GM18861 (cell line): ENCODE measurements around the gene MYOCD.
A peak's percentile ranks its signal among the peaks of the same experiment; 100 is the strongest.

Experiments used
- ATAC-seq: cut with Tn5 transposase; IDR thresholded peaks from one replicate; pipeline ENCODE4 v1.9.1; 2021; ENCODE audit not compliant: unreplicated experiment

MYOCD gene

DNA sequence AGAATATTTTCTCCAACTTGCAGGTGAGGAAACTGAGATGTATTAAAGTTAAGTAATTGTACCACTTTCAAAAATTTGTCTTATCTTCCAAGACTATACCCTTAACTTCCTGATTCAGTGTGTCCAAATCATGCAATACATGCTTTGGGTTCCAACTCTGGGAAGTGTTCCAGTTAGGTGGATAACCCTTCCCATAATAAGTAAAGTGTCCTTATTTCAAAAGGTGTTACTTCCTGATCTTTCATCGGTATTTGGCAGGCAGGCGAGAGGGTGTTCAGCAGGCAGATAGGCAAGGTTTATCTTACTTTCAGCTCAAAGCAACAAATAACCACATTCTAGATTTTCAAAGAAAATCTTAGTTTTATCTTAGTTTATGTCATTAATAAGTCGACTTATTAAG is 77.4 kb downstream of the MYOCD start:
- ATAC-seq, result no peak

DNA sequence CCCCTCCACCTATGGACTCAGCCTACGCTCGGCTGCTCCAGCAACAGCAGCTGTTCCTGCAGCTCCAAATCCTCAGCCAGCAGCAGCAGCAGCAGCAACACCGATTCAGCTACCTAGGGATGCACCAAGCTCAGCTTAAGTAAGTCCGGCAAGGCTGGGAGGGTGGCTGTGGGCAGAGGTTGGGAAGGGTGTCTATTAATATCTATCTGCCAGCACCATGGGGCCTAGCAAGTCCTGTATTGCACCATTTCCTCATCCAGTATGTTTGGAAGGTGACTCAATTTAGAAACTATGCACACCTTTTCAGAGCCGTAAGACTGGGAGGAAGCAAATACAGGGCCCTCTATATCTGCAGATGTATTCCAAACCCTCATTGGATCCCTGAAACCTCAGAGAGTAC is 78.6 kb downstream of the MYOCD start:
- ATAC-seq, result no peak

DNA sequence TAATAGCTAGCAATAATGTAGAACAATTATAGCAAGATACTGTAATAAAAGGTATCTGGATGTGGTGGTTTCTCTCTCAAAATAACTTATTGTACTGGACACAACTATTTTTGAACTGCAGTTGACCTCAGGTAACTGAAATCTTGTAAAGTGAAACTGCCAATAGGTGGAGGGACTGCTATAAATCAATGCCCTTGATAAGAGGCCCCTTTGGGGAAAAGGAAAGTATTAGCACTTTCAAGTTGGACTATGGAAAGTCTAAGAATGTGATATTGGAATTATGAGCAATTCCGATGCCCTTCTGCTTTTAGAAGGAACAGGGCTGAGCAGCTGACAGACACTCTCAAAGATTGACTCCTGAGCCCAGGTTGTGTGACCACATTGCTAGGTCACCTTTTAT is 79.1 kb downstream of the MYOCD start:
- no peak for ATAC-seq

DNA sequence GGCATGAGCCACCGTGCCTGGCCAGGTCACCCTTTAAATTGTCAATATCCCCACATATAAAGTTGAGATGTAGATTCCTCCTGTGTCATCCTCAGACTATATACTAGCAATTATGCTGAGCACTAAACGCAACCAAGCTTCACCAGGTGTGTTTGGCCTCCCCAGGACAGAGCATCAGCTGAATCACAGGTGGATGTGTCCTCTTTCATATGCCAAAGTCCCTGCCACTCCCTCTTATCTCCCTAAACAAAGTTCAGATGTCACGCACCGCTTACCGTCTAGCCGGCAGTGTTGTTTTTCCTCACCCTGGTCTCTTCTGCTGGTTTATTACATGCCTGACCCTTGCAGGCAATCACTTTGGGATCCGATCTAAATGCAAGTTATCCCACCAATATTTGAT is 79.8 kb downstream of the MYOCD start:
- ATAC-seq, result no peak

DNA sequence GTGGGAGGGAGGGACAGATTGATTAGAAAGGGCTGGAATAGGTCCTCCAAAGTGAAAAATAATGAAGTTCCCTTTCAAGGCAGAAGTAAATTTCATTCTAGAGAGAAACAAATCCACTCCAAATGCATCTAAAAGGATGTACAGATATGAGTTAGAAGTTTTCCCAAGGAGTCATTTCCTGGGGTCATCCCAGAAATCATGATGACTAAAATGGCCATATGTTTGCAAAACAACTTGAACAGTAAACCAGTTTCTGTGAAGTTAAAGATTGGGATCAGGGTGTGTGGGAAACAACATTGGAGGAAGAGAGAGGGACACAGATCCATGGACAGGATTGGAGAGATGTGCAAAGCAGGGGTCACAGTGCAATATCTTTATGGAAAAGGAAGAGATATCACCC is 91.1 kb downstream of the MYOCD start:
- ATAC-seq, result no peak

DNA sequence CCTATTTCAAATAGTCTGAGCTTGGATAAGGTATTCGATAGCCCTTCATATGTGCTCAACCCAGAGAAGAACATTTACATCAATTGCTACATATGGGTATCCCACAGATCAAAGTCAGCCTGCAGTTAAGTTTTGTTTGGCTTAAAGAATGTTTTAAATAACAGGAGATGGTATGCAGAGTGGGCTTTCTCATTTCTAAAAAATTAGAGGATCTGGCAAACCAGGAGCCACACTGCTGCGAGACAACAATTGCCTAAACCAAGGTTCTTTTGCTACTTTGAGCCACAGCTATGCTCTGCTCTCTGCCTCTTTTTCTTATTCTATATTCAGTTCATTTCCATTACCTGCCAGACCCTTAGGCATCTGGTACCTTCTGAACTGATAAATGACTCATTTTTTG is 93.4 kb downstream of the MYOCD start:
- ATAC-seq, result no peak

DNA sequence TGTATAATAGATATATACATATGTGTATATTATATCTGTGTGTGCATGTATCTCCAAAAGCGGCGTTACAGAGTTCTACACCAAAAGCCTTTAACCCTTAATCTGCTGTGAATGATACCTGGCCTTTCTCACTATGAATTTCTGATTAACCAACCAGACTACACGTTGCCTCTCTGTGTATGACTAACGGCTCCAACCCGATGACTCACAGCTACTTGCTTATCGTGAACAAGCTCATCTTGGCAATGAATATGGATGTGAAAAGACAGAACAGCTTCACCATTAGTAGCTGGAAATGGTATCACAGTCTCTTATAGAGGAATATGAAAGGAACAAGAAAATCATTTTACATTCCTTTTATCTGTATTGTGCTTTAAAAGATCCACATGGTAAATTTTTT is 99.9 kb downstream of the MYOCD start:
- ATAC-seq, result no peak

DNA sequence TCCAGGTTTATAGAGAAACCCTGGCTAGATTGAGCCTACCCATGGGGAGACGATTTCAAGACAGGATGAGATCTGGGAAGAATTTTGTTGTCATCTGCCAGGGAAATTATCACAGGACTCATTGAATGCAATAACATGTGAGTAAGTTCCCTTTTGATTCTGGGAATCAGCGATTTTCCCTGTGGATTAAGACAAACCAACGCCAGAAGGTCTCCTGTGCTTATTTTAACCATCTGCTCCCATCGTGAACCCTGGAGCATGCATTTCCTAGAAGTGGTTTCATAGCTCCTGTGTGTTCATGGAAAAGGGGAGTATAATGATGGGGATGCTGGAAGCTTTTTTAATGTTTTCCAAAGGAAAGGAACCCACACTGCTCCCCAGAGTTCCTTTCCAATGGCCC is 102.6 kb downstream of the MYOCD start:
- ATAC-seq, result no peak

DNA sequence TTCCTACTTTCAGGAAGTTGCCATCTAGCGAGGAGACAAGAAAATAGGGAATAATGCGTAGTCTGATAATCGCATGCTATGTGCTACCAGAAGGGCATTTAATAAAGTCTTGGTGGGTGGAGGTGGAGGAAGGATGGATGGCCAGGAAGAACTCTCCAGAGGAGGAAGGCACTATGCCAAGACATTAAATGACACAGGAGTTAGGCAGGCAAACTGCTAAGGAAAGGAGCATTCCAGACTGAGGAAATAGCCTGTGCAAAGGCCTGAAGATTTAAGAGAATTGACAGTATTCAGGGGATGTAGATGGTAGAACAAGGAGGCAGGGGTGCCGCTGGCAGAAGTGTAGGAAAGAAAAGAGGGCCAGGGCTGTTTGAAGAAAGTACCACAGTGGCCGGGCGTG is 104.3 kb downstream of the MYOCD start:
- ATAC-seq, result no peak

DNA sequence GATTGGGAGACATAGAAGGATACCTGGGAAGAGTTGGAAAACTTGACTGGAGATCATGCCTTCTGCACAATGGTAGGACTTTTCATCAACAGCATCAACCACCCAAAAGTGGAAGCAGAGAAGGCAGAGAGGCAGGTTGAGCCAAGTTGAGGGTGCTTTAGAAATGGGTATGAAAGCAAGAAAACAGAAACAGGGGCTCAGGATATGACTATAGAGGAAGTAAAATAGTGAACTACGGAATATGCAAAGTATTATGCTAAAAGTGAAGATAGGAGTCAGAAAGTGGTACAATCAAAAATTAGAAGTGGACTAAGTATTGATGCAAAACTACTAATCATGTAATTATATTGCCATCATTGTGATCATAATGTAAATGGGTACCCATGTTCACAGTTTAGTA is 107.5 kb downstream of the MYOCD start:
- no peak for ATAC-seq

DNA sequence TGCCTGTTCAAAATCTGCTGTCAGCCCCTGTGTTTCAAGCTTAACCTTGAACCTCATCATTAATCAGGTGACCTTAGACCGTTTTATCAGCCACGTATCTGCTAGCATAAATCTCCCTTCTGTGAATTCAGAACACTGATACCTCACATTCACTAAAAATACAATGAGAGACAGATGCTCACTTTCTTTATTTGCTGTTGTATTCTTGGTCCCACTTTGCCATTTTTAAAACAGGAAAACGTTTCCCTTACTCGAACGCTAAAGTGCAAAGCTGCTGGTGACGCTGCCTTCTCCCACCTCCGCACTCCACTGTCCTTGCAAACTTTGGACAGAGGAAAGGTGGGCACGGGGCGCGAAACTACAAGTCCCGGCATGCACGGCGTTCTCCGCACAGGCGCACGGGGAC is 123.4 kb downstream of the MYOCD start:
- ATAC-seq, result peak; percentile 89

DNA sequence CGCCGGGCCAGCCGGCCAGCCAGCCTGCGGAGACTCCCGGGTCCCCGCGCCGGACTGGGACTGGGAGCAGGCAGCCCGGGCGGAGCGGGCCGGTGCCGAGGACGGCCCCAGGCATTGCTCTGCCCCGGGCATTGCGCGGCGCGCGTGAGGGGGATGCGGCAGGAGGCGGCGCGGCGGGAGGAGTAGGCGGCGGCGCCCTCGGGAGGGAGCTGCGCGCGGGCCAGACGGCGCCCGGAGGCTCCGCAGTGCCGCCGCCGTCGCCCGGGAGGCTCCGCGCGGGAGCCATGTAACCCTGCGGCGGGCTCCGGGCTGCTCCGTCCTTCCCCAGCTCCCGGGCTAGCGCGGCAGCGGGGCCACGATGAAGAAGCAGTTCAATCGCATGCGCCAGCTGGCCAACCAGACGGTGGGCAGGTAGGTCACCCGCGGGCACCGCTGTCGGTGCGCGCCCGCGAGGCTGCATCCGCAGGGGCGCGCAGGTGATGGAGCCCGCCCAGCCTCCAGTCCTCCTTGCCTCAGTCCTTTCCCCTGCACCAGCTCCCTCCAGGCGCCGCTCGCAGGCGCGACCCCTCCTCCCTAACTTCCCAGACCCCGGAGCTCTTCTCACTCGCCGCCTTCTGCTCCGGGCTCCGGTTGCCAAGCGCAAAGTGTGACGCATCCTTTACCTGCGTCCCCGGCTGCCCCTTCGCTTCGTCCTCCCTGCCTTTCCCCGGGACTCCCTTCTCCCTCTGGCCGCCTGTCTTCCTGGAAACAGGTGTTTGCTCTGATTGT is 124.0 kb downstream of the MYOCD start, which contains the start of gene ARHGAP44:
ARHGAP44 (plus strand) TSS at position 18 of the 768 bp plus-strand sequence; CDS start at position 359, 341 bp downstream.
- peak; percentile 75 for ATAC-seq

DNA sequence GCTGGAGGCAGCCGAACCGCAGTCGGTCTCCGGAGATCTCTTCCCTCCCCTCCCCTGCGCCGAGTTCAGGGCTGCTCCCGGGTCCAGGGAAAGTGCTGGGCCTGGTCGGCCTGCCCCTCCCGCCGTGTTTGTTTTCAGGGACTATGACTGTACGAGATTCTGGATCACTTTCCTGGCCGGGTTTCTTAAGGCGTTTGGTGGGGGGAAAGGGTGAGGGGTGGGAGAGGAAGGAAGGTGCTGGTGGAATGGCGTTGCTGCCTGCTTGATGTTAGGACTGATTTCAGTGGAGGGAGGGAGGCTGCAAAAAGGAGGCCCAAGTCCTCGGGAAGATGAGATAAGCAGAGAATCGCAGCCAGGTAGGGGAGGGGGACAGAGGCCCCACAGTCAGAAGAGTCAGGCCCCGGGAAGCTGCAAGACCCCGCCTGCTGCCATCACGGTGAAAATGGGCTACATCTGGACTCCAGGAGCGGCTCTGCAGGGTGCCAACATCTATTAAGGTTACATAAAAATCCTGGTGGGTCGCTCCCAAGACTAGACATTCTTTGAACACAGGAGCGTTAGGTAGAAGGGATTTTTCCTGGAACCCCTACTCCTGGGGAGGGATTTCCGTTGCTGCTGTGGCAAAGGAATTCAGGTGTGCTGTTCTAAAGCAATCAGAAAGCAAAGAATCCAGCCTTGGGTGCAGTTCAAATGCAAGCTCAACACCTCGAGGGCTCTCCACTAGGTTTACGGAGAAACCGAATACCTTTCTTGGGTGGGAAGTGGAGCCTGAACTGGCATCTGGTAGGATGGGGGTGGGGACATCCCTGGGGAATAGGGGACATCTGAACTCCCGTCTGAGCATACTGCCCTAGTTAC is 124.8 kb downstream of the MYOCD start:
- ATAC-seq, result no peak

DNA sequence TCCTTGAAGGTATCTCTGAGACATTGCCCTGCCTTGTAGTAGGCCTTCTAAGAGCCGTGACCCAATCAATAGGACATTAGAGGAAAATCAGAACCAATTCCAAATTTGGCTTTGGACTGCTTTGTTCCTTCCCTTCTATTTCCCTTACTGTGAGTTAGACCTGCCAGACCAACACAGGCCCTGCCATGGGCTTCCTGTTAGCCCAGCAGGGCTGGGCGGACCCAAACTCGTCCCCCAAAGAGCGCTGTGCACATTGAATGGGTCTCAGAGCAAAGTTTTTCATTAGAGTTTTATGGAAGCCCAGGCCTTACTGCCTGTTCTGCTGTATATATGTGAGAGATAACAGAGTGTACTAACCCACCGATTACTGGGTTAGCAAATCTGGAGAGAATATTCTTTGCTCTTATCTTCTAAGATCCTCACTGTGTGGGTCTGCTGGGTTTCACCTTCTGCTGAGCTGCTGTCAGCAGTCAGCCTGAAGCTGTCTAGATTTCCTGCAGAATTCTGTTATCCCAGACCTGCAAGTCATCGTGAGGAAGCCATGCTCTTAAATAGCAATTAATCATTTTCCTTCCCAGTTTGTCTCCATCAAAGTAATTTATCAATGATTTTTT is 129.3 kb downstream of the MYOCD start:
- ATAC-seq, result no peak

DNA sequence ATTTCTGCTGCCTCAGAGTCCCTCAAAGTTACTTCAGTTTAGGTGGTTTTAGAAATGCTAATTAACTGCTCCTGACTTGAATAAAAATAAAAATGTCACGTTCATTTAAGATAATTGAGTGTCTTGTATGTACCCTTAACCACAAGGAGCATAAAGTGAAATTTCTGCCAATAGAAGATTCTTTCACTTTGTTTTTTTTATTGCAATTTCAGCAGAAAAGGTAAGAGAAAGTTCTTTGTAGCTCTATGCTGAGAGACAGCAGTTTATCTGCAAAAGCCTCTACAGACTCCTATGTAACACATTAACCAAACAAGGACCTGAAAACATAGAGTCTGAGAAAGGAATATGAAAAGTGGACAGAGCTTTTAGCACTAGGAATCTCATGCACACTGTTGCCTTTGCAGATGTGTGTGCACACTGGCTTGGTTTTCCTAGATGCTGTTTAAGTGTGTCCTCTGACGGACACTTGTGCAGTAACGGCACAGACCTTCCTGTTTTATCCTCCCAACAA is 135.2 kb downstream of the MYOCD start:
- ATAC-seq, result peak; percentile 76

DNA sequence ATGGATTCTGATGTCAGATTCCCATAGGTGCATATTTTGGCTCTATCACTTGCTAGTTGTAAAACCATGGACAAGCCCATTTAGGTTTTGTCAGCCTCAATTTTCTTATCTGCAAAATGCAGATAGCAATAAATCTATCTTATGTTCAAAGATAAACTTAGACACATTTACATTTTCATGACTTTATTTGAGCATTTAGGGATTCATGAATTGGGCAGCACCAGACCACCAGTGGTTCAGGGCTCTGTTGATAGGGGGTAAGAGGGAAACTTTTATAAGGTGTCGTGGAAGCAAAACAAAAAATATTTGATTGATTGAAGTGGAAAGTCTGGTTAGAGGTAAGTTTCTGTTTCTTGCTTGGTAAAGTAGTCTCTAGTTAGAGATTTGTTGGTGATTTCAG is 140.9 kb downstream of the MYOCD start:
- no peak for ATAC-seq

DNA sequence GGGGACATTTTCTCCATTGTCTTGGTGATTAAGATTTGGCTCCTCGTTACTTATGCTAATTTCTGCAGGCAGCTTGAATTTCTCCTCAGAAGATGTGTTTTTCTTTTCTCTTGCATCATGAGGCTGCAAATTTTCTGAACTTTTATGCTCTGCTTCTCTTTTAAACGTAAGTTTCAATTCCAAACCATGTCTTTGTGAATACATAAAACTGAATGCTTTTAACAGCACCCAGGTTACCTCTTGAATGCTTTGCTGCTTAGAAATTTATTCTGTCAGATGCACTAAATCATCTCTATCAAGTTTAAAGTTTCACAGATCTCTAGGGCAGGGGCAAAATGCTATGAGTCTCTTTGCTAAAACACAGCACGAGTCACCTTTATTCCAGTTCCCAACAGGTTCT is 143.0 kb downstream of the MYOCD start:
- no peak for ATAC-seq

DNA sequence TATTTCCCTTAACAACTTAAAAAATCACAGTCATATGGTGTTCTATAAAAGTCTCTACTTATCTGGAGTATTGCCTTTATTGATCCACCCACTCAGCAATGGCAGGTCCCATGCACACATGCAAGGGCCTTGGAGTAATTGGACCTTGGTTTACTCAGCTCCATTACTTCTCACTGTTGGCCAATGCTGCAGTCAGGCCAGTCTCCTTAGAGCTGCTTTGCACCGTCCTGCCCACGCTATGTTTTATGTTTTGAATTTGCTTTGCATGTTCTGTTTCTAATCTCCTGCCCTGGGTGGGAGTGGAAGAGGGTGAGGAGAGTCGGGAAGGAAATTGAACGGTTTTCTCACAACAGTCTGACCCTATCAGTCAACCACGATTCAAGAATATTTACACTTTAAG is 147.2 kb downstream of the MYOCD start:
- no peak for ATAC-seq

DNA sequence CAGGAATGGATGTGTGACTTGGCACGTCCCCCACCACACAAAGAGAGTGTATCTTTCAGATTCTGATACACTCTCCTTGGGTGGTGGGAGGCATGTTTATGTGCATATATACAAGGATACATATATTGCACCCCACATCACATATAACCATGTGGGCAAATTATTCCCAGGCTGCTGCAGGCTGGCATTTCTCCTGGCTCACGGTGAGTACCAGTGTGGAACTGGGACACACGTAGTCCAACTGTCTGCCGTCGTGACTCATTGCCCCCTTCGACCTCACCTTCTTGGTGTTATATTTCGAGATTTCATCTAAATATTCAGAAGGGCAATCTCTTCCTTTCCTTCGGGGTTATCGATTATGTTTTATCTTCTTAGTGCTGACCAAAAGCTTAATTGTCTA is 148.0 kb downstream of the MYOCD start:
- ATAC-seq, result no peak

DNA sequence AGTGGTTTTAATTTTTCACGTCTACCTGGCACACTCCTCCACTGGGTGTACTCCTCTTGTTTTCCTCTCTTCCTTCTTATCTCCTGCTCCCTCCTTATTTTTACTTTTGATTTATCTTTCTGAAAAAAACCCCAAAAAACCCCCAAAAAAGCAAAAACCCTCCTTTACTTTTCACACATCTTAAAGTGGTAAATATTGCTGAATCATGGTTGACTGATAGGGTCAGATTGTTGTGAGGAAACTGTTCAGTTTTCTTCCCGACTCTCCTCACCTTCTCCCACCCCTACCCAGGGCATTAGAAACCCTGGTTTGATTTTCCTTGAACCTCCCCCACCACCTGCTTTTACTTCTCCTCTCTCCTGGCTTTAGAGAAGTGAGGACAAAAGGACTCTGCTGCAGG is 149.0 kb downstream of the MYOCD start:
- no peak for ATAC-seq

DNA sequence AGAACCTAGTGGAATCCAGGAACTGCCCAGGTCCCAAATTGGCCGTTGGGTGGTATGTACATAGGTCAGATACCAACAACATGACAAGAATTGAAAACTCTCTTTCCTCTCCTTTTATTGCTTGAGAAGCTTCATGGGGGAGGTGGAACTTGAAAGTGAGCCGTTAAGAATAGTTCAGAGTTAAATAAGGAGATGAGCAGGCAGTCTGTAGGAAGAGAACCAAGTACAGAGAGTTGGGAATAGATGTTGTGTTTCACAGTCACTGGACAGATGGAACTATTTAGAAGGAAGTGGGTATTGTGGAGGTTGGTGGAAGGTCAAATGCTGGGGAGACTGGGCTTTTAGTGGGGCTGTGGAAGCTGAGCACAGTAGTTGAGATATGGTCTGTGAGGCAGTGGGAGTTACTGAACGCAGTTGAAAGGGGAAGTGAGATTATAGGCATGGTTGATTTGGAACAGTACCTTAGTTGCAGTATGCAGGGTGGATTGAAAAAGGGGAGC is 150.0 kb downstream of the MYOCD start:
- peak; percentile 99 for ATAC-seq
